HL-60 (cell line): ENCODE measurements around the gene CAMTA1.

Experiments used
- GABPA ChIP-seq: IDR thresholded peaks from 2 replicates; pipeline ENCODE4 v1.6.1; 2012; ENCODE audit warnings: low read depth
- TF ChIP-seq, protein P1 (sequence below): IDR thresholded peaks from one replicate; pipeline ENCODE4 v1.5.1; 2011; ENCODE audit warnings: low read length, control low read depth, inconsistent platforms; ENCODE audit not compliant: insufficient read depth

DNA sequence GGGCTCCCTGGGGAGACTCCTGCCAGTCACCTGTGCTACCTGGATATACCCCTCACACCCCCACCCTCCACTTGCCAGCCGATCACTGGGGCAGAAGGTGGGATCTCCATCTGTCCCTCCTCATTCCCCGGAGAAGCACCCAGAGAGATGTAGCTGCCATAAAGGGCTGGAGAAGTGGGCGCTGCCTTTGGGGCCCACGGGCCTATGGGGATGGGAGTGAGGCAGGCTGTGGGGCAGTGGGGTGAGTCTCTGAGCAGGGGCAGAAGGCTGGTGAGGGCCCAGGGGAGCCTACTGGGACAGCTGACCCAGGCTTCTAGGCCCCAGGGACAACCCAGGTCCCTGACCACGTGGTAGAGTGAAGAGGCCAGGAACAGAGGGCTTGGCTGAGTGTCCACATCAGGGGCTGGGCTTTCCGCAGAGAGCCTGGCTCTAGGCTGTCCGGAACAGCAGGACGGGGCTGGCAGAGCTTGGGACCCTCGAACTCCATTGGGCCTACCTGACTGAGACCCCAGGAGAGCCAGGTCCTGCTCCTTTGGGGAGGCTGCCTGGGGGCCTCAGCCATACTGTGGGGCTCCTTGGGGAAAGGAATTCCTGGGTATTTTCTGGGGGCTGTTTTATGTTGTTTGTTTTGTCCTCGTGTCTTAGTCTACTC lies 780.0 kb downstream of the CAMTA1 start:
- TF ChIP-seq, protein P1, sequence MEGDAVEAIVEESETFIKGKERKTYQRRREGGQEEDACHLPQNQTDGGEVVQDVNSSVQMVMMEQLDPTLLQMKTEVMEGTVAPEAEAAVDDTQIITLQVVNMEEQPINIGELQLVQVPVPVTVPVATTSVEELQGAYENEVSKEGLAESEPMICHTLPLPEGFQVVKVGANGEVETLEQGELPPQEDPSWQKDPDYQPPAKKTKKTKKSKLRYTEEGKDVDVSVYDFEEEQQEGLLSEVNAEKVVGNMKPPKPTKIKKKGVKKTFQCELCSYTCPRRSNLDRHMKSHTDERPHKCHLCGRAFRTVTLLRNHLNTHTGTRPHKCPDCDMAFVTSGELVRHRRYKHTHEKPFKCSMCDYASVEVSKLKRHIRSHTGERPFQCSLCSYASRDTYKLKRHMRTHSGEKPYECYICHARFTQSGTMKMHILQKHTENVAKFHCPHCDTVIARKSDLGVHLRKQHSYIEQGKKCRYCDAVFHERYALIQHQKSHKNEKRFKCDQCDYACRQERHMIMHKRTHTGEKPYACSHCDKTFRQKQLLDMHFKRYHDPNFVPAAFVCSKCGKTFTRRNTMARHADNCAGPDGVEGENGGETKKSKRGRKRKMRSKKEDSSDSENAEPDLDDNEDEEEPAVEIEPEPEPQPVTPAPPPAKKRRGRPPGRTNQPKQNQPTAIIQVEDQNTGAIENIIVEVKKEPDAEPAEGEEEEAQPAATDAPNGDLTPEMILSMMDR = no peak
- no peak for TF ChIP-seq GABPA
